ENCODE results near the gene SCAMP4.

GRCh38 chr19:1968279-1969175 lies 63.3 kb downstream of the SCAMP4 start:
- TF ChIP-seq TOX (CRISPR knock-in tag; IDR thresholded peaks at IDR 0.05; ENCODE audit: borderline replicate concordance), result no peak
- TF ChIP-seq SNAI2 (CRISPR knock-in tag; IDR thresholded peaks at IDR 0.05), result no peak
- no peak for TF ChIP-seq PPARA (CRISPR knock-in tag; IDR thresholded peaks at IDR 0.05; ENCODE audit: borderline replicate concordance)
